GM13977 (cell line): ENCODE measurements around the gene TEX22.

Experiments used
- DNase-seq: peaks from one replicate; pipeline ENCODE4 v3.0.0; 2012; ENCODE audit warnings: low spot score
- CTCF ChIP-seq: IDR thresholded peaks from 2 replicates; pipeline ENCODE4 v1.5.1; 2012; ENCODE audit warnings: mild to moderate bottlenecking, control low read depth; ENCODE audit not compliant: insufficient read depth; ENCODE audit errors: extremely low read depth, missing control alignments
- in situ Hi-C: fragments of 300-500 bp; cut with MboI; formaldehyde crosslinking; loops from one replicate; pipeline ENCODE4 v1.12.0; 2022; ENCODE audit warnings: low sequenced_read_pairs, low pct_unique_long_range_greater_than_20kb, mixed read lengths, inconsistent platforms; ENCODE audit not compliant: unreplicated experiment

Gene TEX22

GRCh38 chr14:105449276-105450122 is 51.2 kb downstream of the TEX22 start:
- in situ Hi-C loops: no loop called here
- no peak for TF ChIP-seq CTCF

GRCh38 chr14:105450123-105450505 is 51.8 kb downstream of the TEX22 start:
- in situ Hi-C loops: no loop called here
- no peak for DNase-seq
- no peak for TF ChIP-seq CTCF

More at GRCh38 chr14:105449276-105450122, 51.2 kb downstream of the TEX22 start:
- DNase-seq: no peak

GRCh38 chr14:105450864-105451720 is 52.8 kb downstream of the TEX22 start:
- no peak for TF ChIP-seq CTCF
- in situ Hi-C loops: no loop called here
- DNase-seq: no peak

GRCh38 chr14:105452963-105453362 is 54.6 kb downstream of the TEX22 start:
- TF ChIP-seq CTCF: no peak
- DNase-seq: no peak
- in situ Hi-C loops: no loop called here

- TF ChIP-seq CTCF: no peak
- in situ Hi-C loops: no loop called here
These were observed 55.5 kb downstream of the TEX22 start for GRCh38 chr14:105453847-105454246.

GRCh38 chr14:105455086-105455640 is 56.8 kb downstream of the TEX22 start:
- no peak for TF ChIP-seq CTCF
- in situ Hi-C loops: no loop called here

More at GRCh38 chr14:105453847-105454246, 55.5 kb downstream of the TEX22 start:
- DNase-seq: no peak

More at GRCh38 chr14:105455086-105455640, 56.8 kb downstream of the TEX22 start:
- DNase-seq: no peak
